Hypothalamus (tissue), 51 donors: ENCODE measurements around the gene TIFAB.

Source experiments
- DNase-seq, 51 donors: peaks; one replicate each; lab custom pipeline; 2025; lab: John Stamatoyannopoulos, UW

TIFAB gene

GRCh38 chr5:135444881-135445280 is 7.3 kb downstream of the TIFAB start:
- no peak for DNase-seq

GRCh38 chr5:135444360-135444759 is 7.8 kb downstream of the TIFAB start:
- DNase-seq, result no peak

- DNase-seq, result no peak
Measured at GRCh38 chr5:135443161-135443960, 8.8 kb downstream of the TIFAB start.

- no peak for DNase-seq
Measured at GRCh38 chr5:135442431-135443160, 9.6 kb downstream of the TIFAB start.

- DNase-seq, result no peak
Measured at GRCh38 chr5:135441919-135442318, 10.2 kb downstream of the TIFAB start.

- DNase-seq, result no peak
Measured at GRCh38 chr5:135441350-135441831, 10.8 kb downstream of the TIFAB start.

GRCh38 chr5:135440916-135441315 is 11.2 kb downstream of the TIFAB start:
- DNase-seq, result no peak

GRCh38 chr5:135439231-135440205 is 12.6 kb downstream of the TIFAB start:
- no peak for DNase-seq

- no peak for DNase-seq
Measured at GRCh38 chr5:135438636-135439221, 13.4 kb downstream of the TIFAB start.

GRCh38 chr5:135437796-135438560 is 14.2 kb downstream of the TIFAB start:
- peak in 10 of 51 donors; percentile 26 to 78 (median 46) for DNase-seq

GRCh38 chr5:135437422-135437795 is 14.7 kb downstream of the TIFAB start:
- DNase-seq, result peak in 2 of 51 donors; percentile 16 to 34

- DNase-seq, result no peak
Measured at GRCh38 chr5:135436951-135437418, 15.2 kb downstream of the TIFAB start.

- no peak for DNase-seq
Measured at GRCh38 chr5:135435467-135436330, 16.5 kb downstream of the TIFAB start.

GRCh38 chr5:135434591-135435466 is 17.3 kb downstream of the TIFAB start:
- no peak for DNase-seq

GRCh38 chr5:135433681-135434426 is 18.3 kb downstream of the TIFAB start:
- no peak for DNase-seq

GRCh38 chr5:135432113-135432512 is 20.0 kb downstream of the TIFAB start:
- no peak for DNase-seq

- DNase-seq, result no peak
Measured at GRCh38 chr5:135430135-135430437, 22.1 kb downstream of the TIFAB start.
